GM12873 (cell line): ENCODE measurements around the gene DNAH6.

Source experiments
- CTCF ChIP-seq: IDR thresholded peaks from 2 replicates; pipeline ENCODE4 v1.5.1; 2012; ENCODE audit warnings: low read depth, mild to moderate bottlenecking, moderate library complexity, low read length, control low read depth; ENCODE audit not compliant: insufficient read depth; ENCODE audit errors: missing control alignments

Gene DNAH6

GRCh38 chr2:84481702-84482101 is 34.6 kb upstream of the DNAH6 start:
- no peak for TF ChIP-seq CTCF

DNA sequence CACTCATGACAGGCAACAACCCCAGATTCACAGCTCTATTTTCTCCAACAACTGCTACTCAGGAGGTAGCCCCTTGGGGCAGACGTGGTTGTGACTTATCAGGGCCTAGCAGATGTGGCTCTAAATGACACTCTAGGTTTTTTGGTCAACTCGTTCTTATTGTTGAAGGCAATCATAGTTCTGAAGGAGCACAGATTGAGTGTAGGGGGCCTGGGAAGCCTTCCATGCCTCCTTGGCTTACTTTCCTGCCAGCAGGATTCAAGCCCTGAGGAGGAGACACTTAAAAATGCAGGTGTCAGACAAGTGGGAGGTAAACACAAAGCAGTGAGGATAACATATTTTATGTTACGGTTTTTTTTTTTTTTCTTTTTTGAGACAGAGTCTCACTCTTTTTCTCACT is 33.7 kb upstream of the DNAH6 start:
- no peak for TF ChIP-seq CTCF

DNA sequence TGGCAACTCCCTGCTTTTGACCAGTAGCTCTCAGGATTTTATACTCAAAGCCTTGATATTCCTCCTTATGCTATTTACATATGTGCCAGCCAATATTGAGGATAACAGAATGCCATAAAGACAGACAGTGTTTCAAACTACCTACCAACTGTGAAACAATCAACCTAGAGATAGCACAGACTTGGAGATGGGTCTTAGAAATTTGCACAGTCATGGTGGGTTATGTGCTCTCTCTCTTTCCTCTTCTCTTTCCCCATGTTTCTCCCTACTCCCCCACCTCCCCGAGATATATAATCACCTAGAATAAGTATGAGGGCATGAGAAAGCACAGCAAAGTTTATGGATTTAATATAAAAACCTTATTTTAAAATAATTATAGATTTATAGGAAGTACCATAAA is 33.0 kb upstream of the DNAH6 start:
- TF ChIP-seq CTCF, result no peak

DNA sequence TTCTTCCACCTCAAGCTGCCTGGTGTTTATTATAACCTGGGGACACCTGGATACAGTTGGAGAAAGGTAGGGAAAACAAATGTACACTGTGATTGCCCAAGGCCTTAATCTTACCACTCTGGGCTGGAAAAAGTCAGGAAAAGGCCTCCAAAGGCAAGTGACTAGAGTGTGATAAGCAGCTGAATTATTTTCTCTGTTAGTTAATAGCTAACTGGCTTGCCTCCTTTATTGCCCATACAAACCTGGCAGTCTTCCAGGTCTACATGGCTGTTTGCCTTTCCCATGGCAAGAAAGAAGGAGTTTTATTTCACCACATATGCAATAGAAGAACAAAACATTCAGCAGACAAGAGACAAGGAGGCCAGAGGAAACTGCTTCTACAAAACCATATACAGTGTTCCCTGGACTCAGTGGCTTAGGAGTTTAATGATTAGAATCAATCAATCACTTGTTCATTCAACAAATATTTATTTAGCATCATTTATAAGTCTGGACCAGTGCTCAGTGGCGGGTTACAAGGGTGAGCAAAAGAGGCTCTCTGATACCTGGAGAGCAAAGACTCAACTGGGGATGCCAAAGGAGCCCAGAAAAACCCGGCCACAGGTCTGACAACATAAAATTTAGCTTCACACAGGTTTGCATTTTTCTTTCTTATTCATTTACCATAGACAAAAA is 29.7 kb upstream of the DNAH6 start:
- no peak for TF ChIP-seq CTCF

DNA sequence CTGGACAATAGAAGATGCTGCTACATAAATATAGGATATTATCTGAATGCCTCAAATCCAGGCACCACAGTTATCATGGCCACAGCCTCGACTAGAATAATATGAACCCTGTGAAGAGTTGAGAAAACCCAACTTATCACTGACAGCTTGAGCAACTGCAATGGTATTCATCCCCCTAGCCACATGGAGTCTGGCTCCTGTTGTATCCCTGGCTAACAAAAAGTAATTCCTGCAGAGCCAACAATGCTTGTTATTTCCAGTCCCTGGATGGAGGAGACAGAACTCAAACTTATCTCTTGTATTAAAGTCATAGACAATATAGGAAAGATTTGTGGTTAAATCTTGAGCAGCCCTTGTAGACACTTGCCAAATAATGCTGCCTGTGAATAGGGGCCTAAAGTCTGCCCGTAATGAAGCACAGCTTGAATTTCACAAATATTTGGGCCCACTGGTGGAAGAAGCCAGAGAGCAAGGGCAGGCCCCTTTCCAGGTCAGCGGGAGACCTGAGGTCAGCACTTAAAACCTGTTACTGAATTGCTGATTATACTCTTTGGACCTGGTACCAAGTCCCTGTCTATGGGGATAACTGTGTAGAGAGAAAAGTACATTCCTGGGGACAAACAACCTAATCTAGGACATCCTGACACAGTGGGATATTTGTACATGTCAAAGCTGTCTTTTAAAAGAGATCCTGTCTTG is 28.9 kb upstream of the DNAH6 start:
- no peak for TF ChIP-seq CTCF

DNA sequence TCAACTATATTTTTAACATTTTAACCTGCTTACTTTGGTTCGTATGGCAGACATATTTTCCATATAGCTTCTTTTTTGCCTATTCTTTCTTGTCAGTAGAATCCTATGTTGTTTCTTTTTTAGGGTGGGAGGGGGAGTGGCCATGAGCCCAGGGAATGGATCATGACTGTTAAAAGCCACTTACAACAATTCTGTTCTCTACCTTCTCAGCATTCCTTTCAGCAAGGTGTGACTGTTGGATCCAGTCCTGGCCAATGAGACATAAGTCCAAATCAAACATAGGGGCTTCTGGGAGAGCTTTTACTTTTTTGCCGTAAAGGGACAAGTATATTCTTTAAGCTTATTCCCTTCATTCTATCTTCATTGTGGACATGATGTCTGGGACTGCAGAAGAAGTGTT is 25.0 kb upstream of the DNAH6 start:
- no peak for TF ChIP-seq CTCF

GRCh38 chr2:84491741-84492140 is 24.6 kb upstream of the DNAH6 start:
- TF ChIP-seq CTCF, result no peak
